ENCODE data around the gene SUFU. TPM values are rescaled to one million over a fixed set of nuclear protein-coding genes. Genes with fewer than 3 reads are reported as not detected.

SUFU gene
- total and polyA plus RNA-seq, 2 experiments from 2014 or later = 2.8 to 5.6 TPM

DNA sequence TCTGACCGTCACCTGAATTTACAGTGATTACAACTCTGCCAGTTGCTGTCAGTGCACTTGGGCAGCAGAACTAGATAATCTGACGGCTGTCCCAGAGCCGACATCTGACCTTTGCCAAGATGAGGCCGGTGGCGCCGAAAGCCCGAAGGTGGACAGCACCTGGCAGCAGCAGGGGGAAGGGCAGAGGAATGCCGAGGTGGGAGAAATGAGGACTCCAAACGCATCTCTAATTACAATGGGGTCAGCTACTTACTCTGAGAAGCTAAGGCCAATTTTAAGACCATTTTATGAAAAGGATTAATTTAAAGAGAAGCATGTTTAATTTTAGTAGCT lies 174.3 kb downstream of the SUFU start (continued):
- TF ChIP-seq, protein P1, sequence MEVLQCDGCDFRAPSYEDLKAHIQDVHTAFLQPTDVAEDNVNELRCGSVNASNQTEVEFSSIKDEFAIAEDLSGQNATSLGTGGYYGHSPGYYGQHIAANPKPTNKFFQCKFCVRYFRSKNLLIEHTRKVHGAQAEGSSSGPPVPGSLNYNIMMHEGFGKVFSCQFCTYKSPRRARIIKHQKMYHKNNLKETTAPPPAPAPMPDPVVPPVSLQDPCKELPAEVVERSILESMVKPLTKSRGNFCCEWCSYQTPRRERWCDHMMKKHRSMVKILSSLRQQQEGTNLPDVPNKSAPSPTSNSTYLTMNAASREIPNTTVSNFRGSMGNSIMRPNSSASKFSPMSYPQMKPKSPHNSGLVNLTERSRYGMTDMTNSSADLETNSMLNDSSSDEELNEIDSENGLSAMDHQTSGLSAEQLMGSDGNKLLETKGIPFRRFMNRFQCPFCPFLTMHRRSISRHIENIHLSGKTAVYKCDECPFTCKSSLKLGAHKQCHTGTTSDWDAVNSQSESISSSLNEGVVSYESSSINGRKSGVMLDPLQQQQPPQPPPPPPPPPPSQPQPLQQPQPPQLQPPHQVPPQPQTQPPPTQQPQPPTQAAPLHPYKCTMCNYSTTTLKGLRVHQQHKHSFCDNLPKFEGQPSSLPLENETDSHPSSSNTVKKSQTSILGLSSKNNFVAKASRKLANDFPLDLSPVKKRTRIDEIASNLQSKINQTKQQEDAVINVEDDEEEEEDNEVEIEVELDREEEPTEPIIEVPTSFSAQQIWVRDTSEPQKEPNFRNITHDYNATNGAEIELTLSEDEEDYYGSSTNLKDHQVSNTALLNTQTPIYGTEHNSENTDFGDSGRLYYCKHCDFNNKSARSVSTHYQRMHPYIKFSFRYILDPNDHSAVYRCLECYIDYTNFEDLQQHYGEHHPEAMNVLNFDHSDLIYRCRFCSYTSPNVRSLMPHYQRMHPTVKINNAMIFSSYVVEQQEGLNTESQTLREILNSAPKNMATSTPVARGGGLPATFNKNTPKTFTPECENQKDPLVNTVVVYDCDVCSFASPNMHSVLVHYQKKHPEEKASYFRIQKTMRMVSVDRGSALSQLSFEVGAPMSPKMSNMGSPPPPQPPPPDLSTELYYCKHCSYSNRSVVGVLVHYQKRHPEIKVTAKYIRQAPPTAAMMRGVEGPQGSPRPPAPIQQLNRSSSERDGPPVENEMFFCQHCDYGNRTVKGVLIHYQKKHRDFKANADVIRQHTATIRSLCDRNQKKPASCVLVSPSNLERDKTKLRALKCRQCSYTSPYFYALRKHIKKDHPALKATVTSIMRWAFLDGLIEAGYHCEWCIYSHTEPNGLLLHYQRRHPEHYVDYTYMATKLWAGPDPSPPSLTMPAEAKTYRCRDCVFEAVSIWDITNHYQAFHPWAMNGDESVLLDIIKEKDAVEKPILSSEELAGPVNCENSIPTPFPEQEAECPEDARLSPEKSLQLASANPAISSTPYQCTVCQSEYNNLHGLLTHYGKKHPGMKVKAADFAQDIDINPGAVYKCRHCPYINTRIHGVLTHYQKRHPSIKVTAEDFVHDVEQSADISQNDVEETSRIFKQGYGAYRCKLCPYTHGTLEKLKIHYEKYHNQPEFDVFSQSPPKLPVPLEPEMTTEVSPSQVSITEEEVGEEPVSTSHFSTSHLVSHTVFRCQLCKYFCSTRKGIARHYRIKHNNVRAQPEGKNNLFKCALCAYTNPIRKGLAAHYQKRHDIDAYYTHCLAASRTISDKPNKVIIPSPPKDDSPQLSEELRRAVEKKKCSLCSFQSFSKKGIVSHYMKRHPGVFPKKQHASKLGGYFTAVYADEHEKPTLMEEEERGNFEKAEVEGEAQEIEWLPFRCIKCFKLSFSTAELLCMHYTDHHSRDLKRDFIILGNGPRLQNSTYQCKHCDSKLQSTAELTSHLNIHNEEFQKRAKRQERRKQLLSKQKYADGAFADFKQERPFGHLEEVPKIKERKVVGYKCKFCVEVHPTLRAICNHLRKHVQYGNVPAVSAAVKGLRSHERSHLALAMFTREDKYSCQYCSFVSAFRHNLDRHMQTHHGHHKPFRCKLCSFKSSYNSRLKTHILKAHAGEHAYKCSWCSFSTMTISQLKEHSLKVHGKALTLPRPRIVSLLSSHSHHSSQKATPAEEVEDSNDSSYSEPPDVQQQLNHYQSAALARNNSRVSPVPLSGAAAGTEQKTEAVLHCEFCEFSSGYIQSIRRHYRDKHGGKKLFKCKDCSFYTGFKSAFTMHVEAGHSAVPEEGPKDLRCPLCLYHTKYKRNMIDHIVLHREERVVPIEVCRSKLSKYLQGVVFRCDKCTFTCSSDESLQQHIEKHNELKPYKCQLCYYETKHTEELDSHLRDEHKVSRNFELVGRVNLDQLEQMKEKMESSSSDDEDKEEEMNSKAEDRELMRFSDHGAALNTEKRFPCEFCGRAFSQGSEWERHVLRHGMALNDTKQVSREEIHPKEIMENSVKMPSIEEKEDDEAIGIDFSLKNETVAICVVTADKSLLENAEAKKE (CRISPR knock-in tag; IDR thresholded peaks at IDR 0.05) = no peak
- no peak for TF ChIP-seq POLR2AphosphoS5 (IDR thresholded peaks at IDR 0.05; ENCODE audit: low read depth)
- no peak for TF ChIP-seq CREB1 (CRISPR knock-in tag; IDR thresholded peaks at IDR 0.05; ENCODE audit: low read depth)
- no peak for TF ChIP-seq JUNB (IDR thresholded peaks at IDR 0.05; ENCODE audit: unreplicated experiment)
- TF ChIP-seq ZNF331 (CRISPR knock-in tag; IDR thresholded peaks at IDR 0.05; ENCODE audit: low read depth) = no peak

DNA sequence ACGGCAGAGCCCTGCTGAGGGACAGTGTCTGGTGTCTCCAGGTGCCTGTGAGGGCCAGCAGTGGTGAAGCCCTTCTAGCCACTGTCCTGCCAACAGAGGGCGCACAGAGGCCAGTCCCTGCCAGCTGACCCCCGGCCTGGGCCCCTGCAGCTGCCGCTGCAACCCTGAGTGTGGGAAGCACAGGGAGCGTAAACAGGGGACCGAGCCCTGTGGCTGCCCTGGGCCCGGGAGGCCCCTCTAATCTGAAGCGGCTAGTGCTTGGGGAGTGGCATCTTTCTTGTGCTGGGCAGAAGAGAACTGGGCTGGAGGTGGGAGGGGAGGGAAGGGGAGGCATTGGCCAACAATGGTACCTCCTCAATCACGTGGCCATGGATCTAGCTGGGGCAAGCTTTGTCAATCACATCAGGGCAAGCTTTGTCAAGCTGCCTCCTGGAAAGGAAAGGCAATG lies 175.1 kb downstream of the SUFU start:
- H3K27ac ChIP-seq (ENCODE audit: low read depth) = peak overlapping the region; percentile 51; the same call in 1 of the 2 replicates
- H3K4me2 ChIP-seq = peak overlapping the region; percentile 72
- H3K79me2 ChIP-seq (replicated peaks; ENCODE audit: insufficient read depth) = no peaks in the 10 kb centered on the region
- Mint-ChIP-seq H3K4me1 (peaks cover 57% of the 10 kb centered on the region), H3K9me3 (no peaks in the 10 kb centered on the region), H3K4me3 (peak overlapping the region; percentile 62), H3K27me3 (ENCODE audit: insufficient read depth, low read depth, poor library complexity) (peaks cover 18% of the 10 kb centered on the region), H3K36me3 (ENCODE audit: low read depth) (peaks cover 19% of the 10 kb centered on the region), H3K27ac (peak overlapping the region; percentile 86; the same call in 1 of the 2 replicates)
- H3K4me1 ChIP-seq (ENCODE audit: insufficient read depth) = peaks cover 48% of the 10 kb centered on the region
- H3K27me3 ChIP-seq (ENCODE audit: insufficient read depth) = no peaks in the 10 kb centered on the region
- H3K9me2 ChIP-seq (ENCODE audit: insufficient read depth) = no peaks in the 10 kb centered on the region
- H3K4me3 ChIP-seq = peak overlapping the region; percentile 28; the same call in 1 of the 2 replicates
- no peak overlapping the region for H2AFZ ChIP-seq
- peaks cover 20% of the 10 kb centered on the region for H3F3A ChIP-seq (replicated peaks; ENCODE audit: low read depth)
- no peaks in the 10 kb centered on the region for H3K36me3 ChIP-seq (ENCODE audit: insufficient read depth)
- DNase-seq (ENCODE audit: low spot score) (peak; percentile 93), ATAC-seq (peak; percentile 87)
- no peaks in the 10 kb centered on the region; the same call in 1 of the 2 replicates for H4K20me1 ChIP-seq (replicated peaks; ENCODE audit: insufficient read depth)
- TF ChIP-seq CREB1 (CRISPR knock-in tag; IDR thresholded peaks at IDR 0.05; ENCODE audit: low read depth) (no peak), ZNF331 (CRISPR knock-in tag; IDR thresholded peaks at IDR 0.05; ENCODE audit: low read depth) (no peak), STAT1 (IDR thresholded peaks at IDR 0.05; ENCODE audit: unreplicated experiment) (no peak), EZH2 (IDR thresholded peaks at IDR 0.05; ENCODE audit: low read depth, unreplicated experiment) (no peak)
- TF ChIP-seq, protein P1 (CRISPR knock-in tag; IDR thresholded peaks at IDR 0.05) = 0 out of 2 replicates have a peak, but pooled peaks have one; percentile 22
